HG02970 (cell line): ENCODE data around the gene PDE11A.

Experiments used
- ATAC-seq: cut with Tn5 transposase; IDR thresholded peaks from one replicate; pipeline ENCODE4 v1.9.1; 2021; ENCODE audit warnings: mild to moderate bottlenecking, moderate library complexity, moderate number of reproducible peaks; ENCODE audit not compliant: unreplicated experiment, low FRiP score

PDE11A gene

GRCh38 chr2:177778472-177778871, 294.1 kb downstream of the PDE11A start:
- no peak for ATAC-seq

- ATAC-seq: no peak
These were observed 300.0 kb downstream of the PDE11A start for GRCh38 chr2:177772529-177772928.

GRCh38 chr2:177771191-177771590, 301.4 kb downstream of the PDE11A start:
- ATAC-seq: no peak

- ATAC-seq: no peak
These were observed 304.8 kb downstream of the PDE11A start for GRCh38 chr2:177767768-177768167.

- no peak for ATAC-seq
These were observed 306.9 kb downstream of the PDE11A start for GRCh38 chr2:177765698-177766097.

- peak; percentile 95 for ATAC-seq
These were observed 308.9 kb downstream of the PDE11A start for GRCh38 chr2:177763531-177764265.

- no peak for ATAC-seq
These were observed 313.1 kb downstream of the PDE11A start for GRCh38 chr2:177759443-177759842.

GRCh38 chr2:177758591-177759371, 313.8 kb downstream of the PDE11A start:
- no peak for ATAC-seq

GRCh38 chr2:177756336-177756735, 316.2 kb downstream of the PDE11A start:
- ATAC-seq: no peak

GRCh38 chr2:177754492-177754873, 318.1 kb downstream of the PDE11A start:
- ATAC-seq: no peak

GRCh38 chr2:177753682-177754491, 318.7 kb downstream of the PDE11A start:
- no peak for ATAC-seq

GRCh38 chr2:177748360-177748759, 324.2 kb downstream of the PDE11A start:
- no peak for ATAC-seq

GRCh38 chr2:177747384-177747783, 325.2 kb downstream of the PDE11A start:
- no peak for ATAC-seq

- no peak for ATAC-seq
These were observed 326.2 kb downstream of the PDE11A start for GRCh38 chr2:177746358-177746757.

- no peak for ATAC-seq
These were observed 327.0 kb downstream of the PDE11A start for GRCh38 chr2:177745531-177745930.

GRCh38 chr2:177742851-177743250, 329.7 kb downstream of the PDE11A start:
- no peak for ATAC-seq

- no peak for ATAC-seq
These were observed 330.7 kb downstream of the PDE11A start for GRCh38 chr2:177741866-177742265.

- ATAC-seq: no peak
These were observed 331.9 kb downstream of the PDE11A start for GRCh38 chr2:177740700-177741099.

GRCh38 chr2:177738461-177739235, 333.9 kb downstream of the PDE11A start:
- ATAC-seq: no peak

GRCh38 chr2:177735318-177735803, 337.2 kb downstream of the PDE11A start:
- no peak for ATAC-seq
